CD4-positive, alpha-beta T cell treated with Interleukin-6 at 100 ng/mL for 8 hours (primary cell): ENCODE data around the gene PWP1.

Experiments used
- DNase-seq: peaks from one replicate; pipeline ENCODE4 v3.0.0-alpha.2; 2020; ENCODE audit warnings: mixed read lengths, low spot score

The PWP1 gene

DNA sequence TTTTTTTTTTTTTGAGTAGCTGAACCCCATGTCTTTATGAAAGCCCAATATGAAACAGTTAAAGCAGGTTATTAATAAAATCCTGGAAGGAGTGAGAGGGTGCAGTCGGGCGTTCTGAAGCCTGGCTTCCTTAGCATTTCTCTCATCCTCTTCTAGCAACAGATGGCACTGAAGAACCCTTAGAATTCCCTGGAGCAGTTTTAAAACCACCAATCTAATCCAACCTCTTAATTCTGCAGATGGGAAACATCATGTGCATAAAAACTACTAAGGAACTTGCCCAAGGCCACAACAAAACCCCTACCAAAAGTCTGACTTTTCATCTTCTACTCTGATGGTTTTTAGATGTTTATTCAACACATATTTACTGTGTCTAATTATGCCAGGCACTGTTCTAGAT lies 50.2 kb downstream of the PWP1 start:
- no peak for DNase-seq

- no peak for DNase-seq
Measured at GRCh38 chr12:107736914-107737313, 51.3 kb downstream of the PWP1 start.

DNA sequence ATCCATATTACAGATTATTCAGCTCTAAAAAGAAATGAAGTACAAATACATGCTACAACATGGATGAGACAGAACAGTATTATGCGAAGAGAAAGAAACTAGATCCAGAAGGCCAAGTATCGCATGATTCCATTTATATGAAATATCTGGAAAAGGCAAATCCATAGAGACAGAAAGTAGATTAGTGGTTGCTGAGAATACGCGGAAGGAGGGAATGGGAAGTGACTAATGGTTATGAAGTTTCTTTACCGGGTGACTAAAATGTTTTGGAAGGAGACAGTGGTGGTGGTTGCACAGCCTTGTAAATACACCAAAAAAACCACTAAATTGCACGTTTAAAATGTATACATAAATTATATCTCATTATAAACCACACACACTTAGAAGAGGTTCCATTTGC lies 62.9 kb downstream of the PWP1 start:
- no peak for DNase-seq

DNA sequence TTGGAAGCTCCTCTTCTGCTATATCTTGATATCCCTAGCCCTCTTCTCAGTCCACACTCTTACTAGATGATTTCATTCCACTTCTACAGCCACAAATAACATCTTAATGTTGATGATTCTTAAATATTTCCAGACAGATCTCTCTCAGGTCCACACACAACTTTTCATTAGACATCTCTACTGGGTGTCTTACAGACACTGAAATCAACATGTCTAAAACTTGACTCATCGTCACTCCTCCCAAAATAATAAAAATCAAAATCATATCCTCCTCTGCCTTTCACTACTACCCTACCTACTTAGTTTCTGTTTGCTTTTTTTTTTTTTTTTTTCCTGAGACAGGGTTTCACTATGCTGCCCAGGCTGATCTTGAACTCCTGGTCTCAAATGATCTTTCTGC lies 63.5 kb downstream of the PWP1 start:
- DNase-seq: no peak

DNA sequence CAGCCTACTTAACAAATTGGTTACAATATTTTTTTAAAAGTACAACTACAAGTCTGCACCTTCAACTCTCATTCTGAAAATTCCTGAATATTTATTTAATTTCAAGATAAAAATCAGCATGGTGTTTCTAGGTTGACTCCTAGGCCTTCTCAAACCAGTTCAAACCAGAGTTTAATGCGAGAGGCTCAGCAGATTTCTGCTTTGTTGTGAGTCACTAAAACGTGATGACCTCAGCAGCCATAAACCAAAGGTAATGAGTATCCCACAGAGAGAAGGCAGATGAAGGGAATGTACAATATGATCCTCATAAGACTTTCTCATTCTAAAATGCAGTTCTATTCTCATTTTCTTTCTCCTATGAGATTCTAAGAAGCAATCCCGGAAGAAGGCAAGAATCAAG lies 73.8 kb downstream of the PWP1 start:
- no peak for DNase-seq

- DNase-seq: no peak
Measured at GRCh38 chr12:107760207-107760808, 74.7 kb downstream of the PWP1 start.

GRCh38 chr12:107760809-107761501 lies 75.4 kb downstream of the PWP1 start, which contains the start of gene PRDM4:
Gene PRDM4, minus strand, starts transcription at chr12:107761137. Its CDS starts 622 bp downstream, at chr12:107760515.
- DNase-seq: peak; percentile 91

DNA sequence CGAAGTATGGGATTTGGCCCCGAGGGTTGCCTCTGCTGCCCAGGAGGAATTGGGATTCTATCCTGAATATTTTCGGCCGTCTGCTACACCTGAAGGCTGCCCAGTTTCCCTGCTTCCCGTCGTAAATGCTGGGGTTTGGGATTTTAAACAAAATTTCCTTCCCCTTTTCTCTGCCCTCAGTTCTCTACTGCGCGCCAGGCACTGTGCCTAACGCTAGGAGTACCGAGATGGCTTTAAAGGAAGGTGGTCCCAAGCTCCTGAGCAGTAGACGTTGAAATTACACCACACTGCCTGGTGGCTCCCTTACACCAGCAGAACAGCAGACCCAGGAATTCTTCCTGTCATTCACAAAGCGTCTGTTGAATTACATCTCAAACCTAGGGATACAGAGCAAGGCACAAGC lies 75.9 kb downstream of the PWP1 start:
- DNase-seq: no peak
